Coronary artery (tissue), 2 donors: ENCODE data around the gene PPP6C.
"Not testable (repeated sequence)": the region's sequence is repeated elsewhere in the genome, so short reads cannot be mapped to it uniquely, and the experiment has no call there.

Experiments used
- DNase-seq: peaks from one replicate; pipeline ENCODE4 v3.0.0-alpha.2; 2017; ENCODE audit warnings: low spot score
- H3K27ac ChIP-seq, 2 donors: fragments of 200-600 bp; sonication (generic); one replicate each; pipeline ENCODE4 v1.5.1; 2016 to 2019
- H3K4me3 ChIP-seq: fragments of 200-600 bp; sonication (generic); 2 replicates; pipeline ENCODE4 v1.5.1; 2016; ENCODE audit warnings: mild to moderate bottlenecking, moderate library complexity
- CTCF ChIP-seq: fragments of 200-600 bp; sonication (generic); IDR thresholded peaks from one replicate; pipeline ENCODE4 v1.5.1; 2019; ENCODE audit warnings: antibody characterized with exemption

The PPP6C gene

GRCh38 chr9:125121146-125121545, 68.5 kb downstream of the PPP6C start:
- Histone ChIP-seq H3K4me3 (no peak overlapping the region), H3K27ac (no peak overlapping the region)
- TF ChIP-seq CTCF, result no peak
- no peak for DNase-seq

GRCh38 chr9:125119643-125120286, 69.8 kb downstream of the PPP6C start:
- no peak for DNase-seq
- H3K27ac ChIP-seq, result no peak overlapping the region
- no peak for TF ChIP-seq CTCF
- H3K4me3 ChIP-seq, result no peak overlapping the region

GRCh38 chr9:125118696-125119095, 70.9 kb downstream of the PPP6C start:
- not testable (repeated sequence) for H3K27ac ChIP-seq, DNase-seq, H3K4me3 ChIP-seq

- H3K27ac ChIP-seq, DNase-seq, H3K4me3 ChIP-seq: not testable (repeated sequence)
Observed at GRCh38 chr9:125114503-125114902, 75.1 kb downstream of the PPP6C start.

- no peak for TF ChIP-seq CTCF
- no peak overlapping the region for H3K27ac ChIP-seq
- H3K4me3 ChIP-seq, result no peak overlapping the region
- no peak for DNase-seq
Observed at GRCh38 chr9:125110464-125110863, 79.1 kb downstream of the PPP6C start.

- not testable (repeated sequence) for DNase-seq, H3K27ac ChIP-seq, H3K4me3 ChIP-seq
Observed at GRCh38 chr9:125108541-125108940, 81.1 kb downstream of the PPP6C start.

GRCh38 chr9:125106285-125106893, 83.2 kb downstream of the PPP6C start:
- H3K27ac ChIP-seq, result no peak overlapping the region
- no peak for TF ChIP-seq CTCF
- no peak for DNase-seq
- H3K4me3 ChIP-seq, result no peak overlapping the region

GRCh38 chr9:125103770-125104460, 85.7 kb downstream of the PPP6C start:
- H3K4me3 ChIP-seq, result no peak overlapping the region
- no peak for DNase-seq
- no peak for TF ChIP-seq CTCF
- no peak overlapping the region for H3K27ac ChIP-seq
